ENCODE data around the gene WIPF3. TPM values are rescaled to one million over a fixed set of nuclear protein-coding genes. Genes with fewer than 3 reads are reported as not detected.
"Not testable (repeated sequence)": the region's sequence is repeated elsewhere in the genome, so short reads cannot be mapped to it uniquely, and the experiment has no call there.

The WIPF3 gene
- polyA plus RNA-seq, 1 donor = 21.9 TPM

DNA sequence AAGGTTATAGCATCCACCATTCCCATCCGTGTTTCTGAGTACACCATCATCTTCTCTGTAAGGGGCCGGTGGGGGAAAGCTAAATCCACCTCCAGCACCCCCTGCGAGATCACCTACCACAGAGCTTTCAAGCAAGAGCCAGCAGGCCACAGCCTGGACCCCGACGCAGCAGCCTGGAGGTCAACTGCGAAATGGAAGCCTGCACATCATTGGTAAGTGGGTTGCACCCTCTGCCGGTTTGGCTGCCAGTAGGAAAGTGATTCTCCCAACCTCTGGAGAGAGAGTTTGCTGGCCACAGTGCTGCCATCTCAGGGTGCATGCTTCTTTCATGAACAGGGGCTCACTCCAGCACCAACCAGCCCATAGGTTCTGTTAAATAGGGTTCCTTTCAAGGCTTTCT, 81.7 kb downstream of the WIPF3 start:
- H3K27ac ChIP-seq (ENCODE audit: low read length) = no peak overlapping the region
- H3K36me3 ChIP-seq (ENCODE audit: control insufficient read depth, insufficient read depth, low read length) = peaks cover 28% of the 10 kb centered on the region
- no peak overlapping the region for H3K4me3 ChIP-seq (ENCODE audit: low read length)
- peaks cover 3% of the 10 kb centered on the region for H3K27me3 ChIP-seq (ENCODE audit: control insufficient read depth, insufficient read depth, low read length)
- no peaks in the 10 kb centered on the region for H3K4me1 ChIP-seq (ENCODE audit: control insufficient read depth, insufficient read depth, low read length)
- no CpG with 5 or more reads among the region's 7 CpGs for WGBS (ENCODE audit: insufficient coverage, low lambda C conversion rate)
- H3K9me3 ChIP-seq (ENCODE audit: control insufficient read depth, low read depth, low read length) = no peaks in the 10 kb centered on the region
- DNase-seq = no peak

- Histone ChIP-seq H3K4me1 (ENCODE audit: control insufficient read depth, insufficient read depth, low read length) (no peaks in the 10 kb centered on the region), H3K4me3 (ENCODE audit: low read length) (no peak overlapping the region), H3K9me3 (ENCODE audit: control insufficient read depth, low read depth, low read length) (no peaks in the 10 kb centered on the region), H3K27ac (ENCODE audit: low read length) (no peak overlapping the region), H3K36me3 (ENCODE audit: control insufficient read depth, insufficient read depth, low read length) (peaks cover 30% of the 10 kb centered on the region), H3K27me3 (ENCODE audit: control insufficient read depth, insufficient read depth, low read length) (no peaks in the 10 kb centered on the region)
- no CpG with 5 or more reads among the region's 5 CpGs for WGBS (ENCODE audit: insufficient coverage, low lambda C conversion rate)
- DNase-seq = no peak
These were observed 83.0 kb downstream of the WIPF3 start for GRCh38 chr7:29889288-29889687.

- Histone ChIP-seq H3K27me3 (ENCODE audit: control insufficient read depth, insufficient read depth, low read length) (no peaks in the 10 kb centered on the region), H3K4me1 (ENCODE audit: control insufficient read depth, insufficient read depth, low read length) (no peaks in the 10 kb centered on the region), H3K4me3 (ENCODE audit: low read length) (no peak overlapping the region), H3K36me3 (ENCODE audit: control insufficient read depth, insufficient read depth, low read length) (peaks cover 30% of the 10 kb centered on the region), H3K27ac (ENCODE audit: low read length) (no peak overlapping the region), H3K9me3 (ENCODE audit: control insufficient read depth, low read depth, low read length) (no peaks in the 10 kb centered on the region)
- no peak for DNase-seq
- no CpG with 5 or more reads among the region's 4 CpGs for WGBS (ENCODE audit: insufficient coverage, low lambda C conversion rate)
These were observed 83.9 kb downstream of the WIPF3 start for GRCh38 chr7:29890251-29890650.

DNA sequence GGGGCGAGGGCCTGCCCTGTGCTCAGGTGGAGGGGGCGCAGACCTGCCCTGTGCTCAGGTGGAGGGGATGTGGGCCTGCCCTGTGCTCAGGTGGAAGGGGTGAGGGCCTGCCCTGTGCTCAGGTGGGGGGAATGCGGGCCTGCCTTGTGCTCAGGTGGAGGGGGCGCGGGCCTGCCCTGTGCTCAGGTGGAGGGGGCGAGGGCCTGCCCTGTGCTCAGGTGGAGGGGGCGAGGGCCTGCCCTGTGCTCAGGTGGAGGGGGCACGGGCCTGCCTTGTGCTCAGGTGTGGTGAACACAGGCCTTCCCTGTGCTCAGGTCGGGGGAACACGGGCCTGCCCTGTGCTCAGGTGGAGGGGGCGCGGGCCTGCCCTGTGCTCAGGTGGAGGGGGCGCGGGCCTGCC, 84.5 kb downstream of the WIPF3 start:
- not testable (repeated sequence) for H3K9me3 ChIP-seq (ENCODE audit: control insufficient read depth, low read depth, low read length); H3K4me3 ChIP-seq (ENCODE audit: low read length); H3K27ac ChIP-seq (ENCODE audit: low read length); H3K4me1 ChIP-seq (ENCODE audit: control insufficient read depth, insufficient read depth, low read length); H3K27me3 ChIP-seq (ENCODE audit: control insufficient read depth, insufficient read depth, low read length); DNase-seq
- WGBS (ENCODE audit: insufficient coverage, low lambda C conversion rate) = no CpG with 5 or more reads among the region's 14 CpGs
- peaks cover 30% of the 10 kb centered on the region for H3K36me3 ChIP-seq (ENCODE audit: control insufficient read depth, insufficient read depth, low read length)

- peaks cover 28% of the 10 kb centered on the region for H3K36me3 ChIP-seq (ENCODE audit: control insufficient read depth, insufficient read depth, low read length)
- no peaks in the 10 kb centered on the region for H3K4me1 ChIP-seq (ENCODE audit: control insufficient read depth, insufficient read depth, low read length)
- DNase-seq = no peak
- WGBS (ENCODE audit: insufficient coverage, low lambda C conversion rate) = no CpG with 5 or more reads among the region's 4 CpGs
- no peak overlapping the region for H3K4me3 ChIP-seq (ENCODE audit: low read length)
- no peaks in the 10 kb centered on the region for H3K27me3 ChIP-seq (ENCODE audit: control insufficient read depth, insufficient read depth, low read length)
- no peaks in the 10 kb centered on the region for H3K9me3 ChIP-seq (ENCODE audit: control insufficient read depth, low read depth, low read length)
- H3K27ac ChIP-seq (ENCODE audit: low read length) = no peak overlapping the region
These were observed 85.5 kb downstream of the WIPF3 start for GRCh38 chr7:29891766-29892165.

DNA sequence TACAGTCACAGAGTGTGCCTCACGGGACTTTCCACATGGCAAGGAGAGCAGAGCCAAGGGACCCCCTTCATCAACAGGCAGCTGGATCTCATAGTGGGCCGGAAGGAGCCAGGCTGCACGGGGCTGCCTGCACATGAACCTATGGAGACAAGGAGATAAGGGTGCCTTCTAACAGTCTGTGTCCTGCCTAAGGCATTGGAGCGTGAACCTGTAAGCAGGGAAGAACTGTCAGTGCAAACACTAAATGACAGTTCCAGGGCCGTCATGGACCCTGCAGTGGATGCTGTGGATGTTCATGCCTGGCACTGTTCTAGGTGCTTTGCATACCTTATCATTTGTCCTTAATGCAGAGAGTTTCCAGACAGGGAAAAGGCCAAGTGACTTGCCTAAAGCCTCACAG, 85.9 kb downstream of the WIPF3 start:
- no CpG with 5 or more reads among the region's 5 CpGs for WGBS (ENCODE audit: insufficient coverage, low lambda C conversion rate)
- no peak for DNase-seq

GRCh38 chr7:29893351-29893965, 87.2 kb downstream of the WIPF3 start:
- no peaks in the 10 kb centered on the region for H3K4me1 ChIP-seq (ENCODE audit: control insufficient read depth, insufficient read depth, low read length)
- DNase-seq = no peak
- H3K36me3 ChIP-seq (ENCODE audit: control insufficient read depth, insufficient read depth, low read length) = peaks cover 23% of the 10 kb centered on the region
- H3K27ac ChIP-seq (ENCODE audit: low read length) = no peak overlapping the region
- no peaks in the 10 kb centered on the region for H3K9me3 ChIP-seq (ENCODE audit: control insufficient read depth, low read depth, low read length)
- WGBS (ENCODE audit: insufficient coverage, low lambda C conversion rate) = 80% methylated on average over 1 of the region's 6 CpGs
- H3K27me3 ChIP-seq (ENCODE audit: control insufficient read depth, insufficient read depth, low read length) = no peaks in the 10 kb centered on the region
- no peak overlapping the region for H3K4me3 ChIP-seq (ENCODE audit: low read length)

More for the DNA sequence above, 85.9 kb downstream of the WIPF3 start:
- Histone ChIP-seq H3K4me3 (ENCODE audit: low read length) (no peak overlapping the region), H3K27me3 (ENCODE audit: control insufficient read depth, insufficient read depth, low read length) (no peaks in the 10 kb centered on the region), H3K4me1 (ENCODE audit: control insufficient read depth, insufficient read depth, low read length) (no peaks in the 10 kb centered on the region), H3K9me3 (ENCODE audit: control insufficient read depth, low read depth, low read length) (no peaks in the 10 kb centered on the region), H3K27ac (ENCODE audit: low read length) (no peak overlapping the region), H3K36me3 (ENCODE audit: control insufficient read depth, insufficient read depth, low read length) (peaks cover 27% of the 10 kb centered on the region)

- Histone ChIP-seq H3K27ac (ENCODE audit: low read length) (no peak overlapping the region), H3K4me3 (ENCODE audit: low read length) (no peak overlapping the region), H3K4me1 (ENCODE audit: control insufficient read depth, insufficient read depth, low read length) (no peaks in the 10 kb centered on the region), H3K36me3 (ENCODE audit: control insufficient read depth, insufficient read depth, low read length) (peaks cover 16% of the 10 kb centered on the region), H3K9me3 (ENCODE audit: control insufficient read depth, low read depth, low read length) (no peaks in the 10 kb centered on the region), H3K27me3 (ENCODE audit: control insufficient read depth, insufficient read depth, low read length) (no peaks in the 10 kb centered on the region)
- no CpG with 5 or more reads among the region's 2 CpGs for whole genome bisulfite sequencing (ENCODE audit: insufficient coverage, low lambda C conversion rate)
- no peak for DNase-seq
These were observed 87.9 kb downstream of the WIPF3 start for GRCh38 chr7:29894256-29894655.

GRCh38 chr7:29895559-29895958, 89.3 kb downstream of the WIPF3 start:
- Histone ChIP-seq H3K27me3 (ENCODE audit: control insufficient read depth, insufficient read depth, low read length) (no peaks in the 10 kb centered on the region), H3K36me3 (ENCODE audit: control insufficient read depth, insufficient read depth, low read length) (peaks cover 10% of the 10 kb centered on the region), H3K9me3 (ENCODE audit: control insufficient read depth, low read depth, low read length) (no peaks in the 10 kb centered on the region), H3K4me1 (ENCODE audit: control insufficient read depth, insufficient read depth, low read length) (no peaks in the 10 kb centered on the region), H3K27ac (ENCODE audit: low read length) (no peak overlapping the region), H3K4me3 (ENCODE audit: low read length) (no peak overlapping the region)
- 45% methylated on average over 1 of the region's 6 CpGs for WGBS (ENCODE audit: insufficient coverage, low lambda C conversion rate)
- DNase-seq = no peak

DNA sequence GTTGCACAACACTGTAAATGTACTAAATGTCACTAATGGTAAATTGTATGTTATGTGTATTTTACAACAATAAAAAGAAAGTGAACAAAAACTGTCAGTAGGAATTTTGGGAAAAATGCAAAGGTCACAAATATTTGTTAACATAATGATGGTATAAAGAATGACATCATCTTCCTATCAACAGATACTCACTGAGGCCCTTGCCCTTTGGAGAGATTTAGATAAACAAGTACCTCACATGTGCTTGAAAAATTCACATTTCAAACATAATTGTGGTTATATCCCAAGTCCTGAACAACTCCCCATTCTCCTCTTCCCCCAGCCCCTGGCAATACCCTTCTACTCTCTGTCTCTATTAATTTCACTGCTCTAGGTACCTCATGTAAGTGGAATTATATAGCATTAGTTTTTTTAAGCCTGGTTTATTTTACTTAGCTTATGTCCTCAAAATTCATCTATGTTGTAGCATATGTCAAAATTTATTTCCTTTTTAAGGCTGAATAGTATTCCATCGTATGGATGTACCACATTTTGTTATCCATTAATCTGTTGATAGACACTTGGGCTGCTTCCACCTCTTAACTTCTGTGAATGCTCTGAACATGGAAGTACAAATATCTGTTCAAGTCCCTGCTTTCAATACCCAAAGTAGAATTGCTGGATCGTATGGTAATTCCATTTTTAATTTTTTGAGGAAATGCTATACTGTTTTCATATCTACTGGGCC, 90.5 kb downstream of the WIPF3 start:
- H3K9me3 ChIP-seq (ENCODE audit: control insufficient read depth, low read depth, low read length) = no peaks in the 10 kb centered on the region

GRCh38 chr7:29898301-29898700, 92.0 kb downstream of the WIPF3 start:
- no peaks in the 10 kb centered on the region for H3K4me1 ChIP-seq (ENCODE audit: control insufficient read depth, insufficient read depth, low read length)
- peaks cover 6% of the 10 kb centered on the region for H3K36me3 ChIP-seq (ENCODE audit: control insufficient read depth, insufficient read depth, low read length)
- 73% methylated on average over 3 of the region's 5 CpGs for WGBS (ENCODE audit: insufficient coverage, low lambda C conversion rate)
- H3K4me3 ChIP-seq (ENCODE audit: low read length) = no peak overlapping the region
- no peak overlapping the region for H3K27ac ChIP-seq (ENCODE audit: low read length)
- no peaks in the 10 kb centered on the region for H3K9me3 ChIP-seq (ENCODE audit: control insufficient read depth, low read depth, low read length)
- no peak for DNase-seq
- no peaks in the 10 kb centered on the region for H3K27me3 ChIP-seq (ENCODE audit: control insufficient read depth, insufficient read depth, low read length)

More for the DNA sequence above, 90.5 kb downstream of the WIPF3 start:
- H3K27ac ChIP-seq (ENCODE audit: low read length) = no peak overlapping the region
- no peak for DNase-seq
- no peaks in the 10 kb centered on the region for H3K4me1 ChIP-seq (ENCODE audit: control insufficient read depth, insufficient read depth, low read length)
- 100% methylated on average over 1 of the region's 2 CpGs for WGBS (ENCODE audit: insufficient coverage, low lambda C conversion rate)
- no peaks in the 10 kb centered on the region for H3K27me3 ChIP-seq (ENCODE audit: control insufficient read depth, insufficient read depth, low read length)
- H3K4me3 ChIP-seq (ENCODE audit: low read length) = no peak overlapping the region
- H3K36me3 ChIP-seq (ENCODE audit: control insufficient read depth, insufficient read depth, low read length) = peaks cover 10% of the 10 kb centered on the region

All from large intestine (tissue), 3 donors.